HEK293 (cell line): Measurements from ENCODE around the gene SLC16A7.

ENCODE experiments used
- CTCF ChIA-PET: fragments of 350-600 bp; formaldehyde crosslinking; extraction: SDS; loops from one replicate; lab custom pipeline; 2021; ENCODE audit warnings: antibody characterized with exemption; lab: Yijun Ruan, JAX
- POLR2A ChIA-PET: fragments of 300-600 bp; formaldehyde crosslinking; extraction: SDS; loops from one replicate; lab custom pipeline; 2020; ENCODE audit warnings: antibody characterized with exemption, inconsistent platforms; lab: Yijun Ruan, JAX
- H3K27ac ChIP-seq: fragments of 200-500 bp; sonication (Bioruptor generic); 2 replicates; pipeline ENCODE4 v1.5.1; 2014; ENCODE audit warnings: low read depth, low read length, control low read depth, inconsistent platforms; ENCODE audit errors: extremely low read depth
- H3K36me3 ChIP-seq, 2 experiments: fragments of 200-500 bp in 1 of 2; sonication (Bioruptor generic) in 1 of 2; 1 replicate in 1 of 2; 2 replicates in 1 of 2; pipeline ENCODE4 v1.5.1; 2014 to 2017; ENCODE audit warnings: inconsistent platforms in 2 of 2, low read length in 2 of 2; ENCODE audit not compliant: control insufficient read depth in 2 of 2, insufficient read depth in 1 of 2
- H3K4me1 ChIP-seq: fragments of 200-500 bp; sonication (Bioruptor generic); 2 replicates; pipeline ENCODE4 v1.5.1; 2014; ENCODE audit warnings: mild to moderate bottlenecking, low read length, inconsistent platforms; ENCODE audit not compliant: control insufficient read depth, insufficient read depth
- H3K4me3 ChIP-seq: 2 replicates; pipeline ENCODE4 v1.5.1; 2011; ENCODE audit warnings: low read depth, mild to moderate bottlenecking, control low read depth, low read length, moderate library complexity
- H3K9me3 ChIP-seq: fragments of 200-500 bp; sonication (Bioruptor generic); 2 replicates; pipeline ENCODE4 v1.5.1; 2014; ENCODE audit warnings: low read depth, low read length, inconsistent platforms; ENCODE audit not compliant: control insufficient read depth, insufficient read depth
- BCL11B ChIP-seq: fragments of 450-650 bp; formaldehyde crosslinking; IDR thresholded peaks from 2 replicates; pipeline ENCODE4 v1.5.1; 2016; ENCODE audit warnings: low read depth, missing biosample characterization, missing genetic modification characterization
- HOXA7 ChIP-seq: sonication (generic); formaldehyde crosslinking; IDR thresholded peaks from 2 replicates; pipeline ENCODE4 v1.8.1; 2022; ENCODE audit warnings: missing genetic modification reagents, borderline replicate concordance
- TCF7L2 ChIP-seq: IDR thresholded peaks from 2 replicates; pipeline ENCODE4 v1.6.1; 2011; ENCODE audit warnings: low read depth, mild to moderate bottlenecking, inconsistent platforms, low read length, moderate library complexity, borderline replicate concordance
- YY1 ChIP-seq: fragments of 450-650 bp; formaldehyde crosslinking; IDR thresholded peaks from 2 replicates; pipeline ENCODE4 v1.5.1; 2018; ENCODE audit warnings: missing biosample characterization, missing genetic modification characterization
- YY2 ChIP-seq: fragments of 450-650 bp; formaldehyde crosslinking; IDR thresholded peaks from 2 replicates; pipeline ENCODE4 v1.5.1; 2016; ENCODE audit warnings: missing biosample characterization, missing genetic modification characterization
- ZBTB26 ChIP-seq: fragments of 450-650 bp; formaldehyde crosslinking; optimal IDR thresholded peaks from 2 replicates; pipeline ENCODE3; 2016; ENCODE audit warnings: missing biosample characterization, mild to moderate bottlenecking, missing genetic modification characterization
- ZFP37 ChIP-seq: fragments of 450-650 bp; formaldehyde crosslinking; IDR thresholded peaks from 2 replicates; pipeline ENCODE4 v1.5.1; 2016; ENCODE audit warnings: missing biosample characterization, missing genetic modification characterization
- ZNF121 ChIP-seq: fragments of 450-650 bp; formaldehyde crosslinking; IDR thresholded peaks from 2 replicates; pipeline ENCODE4 v1.5.1; 2016; ENCODE audit warnings: missing biosample characterization, missing genetic modification characterization
- ZNF202 ChIP-seq: fragments of 450-650 bp; formaldehyde crosslinking; IDR thresholded peaks from 2 replicates; pipeline ENCODE4 v1.5.1; 2016; ENCODE audit warnings: missing biosample characterization, missing genetic modification characterization, borderline replicate concordance
- ZNF23 ChIP-seq: fragments of 450-650 bp; formaldehyde crosslinking; IDR thresholded peaks from 2 replicates; pipeline ENCODE4 v1.5.1; 2016; ENCODE audit warnings: missing biosample characterization, missing genetic modification characterization, borderline replicate concordance
- ZNF274 ChIP-seq, 2 experiments: fragments of 200-500 bp in 1 of 2; fragments of 450-650 bp in 1 of 2; sonication (Bioruptor generic) in 1 of 2; formaldehyde crosslinking in 1 of 2; IDR thresholded peaks; 2 replicates each; pipeline versions ENCODE4 v1.5.1 to v1.6.1; 2014 to 2016; ENCODE audit warnings: borderline replicate concordance in 1 of 2, inconsistent platforms in 1 of 2, low read length in 1 of 2, missing biosample characterization in 1 of 2, missing genetic modification characterization in 1 of 2
- ZNF302 ChIP-seq: fragments of 450-650 bp; formaldehyde crosslinking; IDR thresholded peaks from 2 replicates; pipeline ENCODE4 v1.5.1; 2016; ENCODE audit warnings: missing biosample characterization, missing genetic modification characterization, low read depth
- ZNF391 ChIP-seq: fragments of 450-650 bp; formaldehyde crosslinking; IDR thresholded peaks from 2 replicates; pipeline ENCODE4 v1.5.1; 2016; ENCODE audit warnings: low read depth, missing biosample characterization, missing genetic modification characterization, borderline replicate concordance
- ZNF394 ChIP-seq: fragments of 450-650 bp; formaldehyde crosslinking; IDR thresholded peaks from 2 replicates; pipeline ENCODE4 v1.5.1; 2016; ENCODE audit warnings: missing biosample characterization, missing genetic modification characterization, mild to moderate bottlenecking, moderate library complexity, borderline replicate concordance
- ZNF433 ChIP-seq: fragments of 450-650 bp; formaldehyde crosslinking; IDR thresholded peaks from 2 replicates; pipeline ENCODE4 v1.5.1; 2016; ENCODE audit warnings: missing biosample characterization, missing genetic modification characterization, low read depth
- ZNF488 ChIP-seq: fragments of 450-650 bp; formaldehyde crosslinking; IDR thresholded peaks from 2 replicates; pipeline ENCODE4 v1.5.1; 2016; ENCODE audit warnings: missing biosample characterization, missing genetic modification characterization
- ZNF645 ChIP-seq: fragments of 450-650 bp; formaldehyde crosslinking; IDR thresholded peaks from 2 replicates; pipeline ENCODE4; 2016; ENCODE audit warnings: missing biosample characterization, missing genetic modification characterization
- ZNF658 ChIP-seq: fragments of 450-650 bp; formaldehyde crosslinking; IDR thresholded peaks from 2 replicates; pipeline ENCODE4; 2016; ENCODE audit warnings: missing biosample characterization, missing genetic modification characterization
- ZNF704 ChIP-seq: fragments of 450-650 bp; formaldehyde crosslinking; IDR thresholded peaks from 2 replicates; pipeline ENCODE4 v1.5.1; 2016; ENCODE audit warnings: missing biosample characterization, missing genetic modification characterization
- TF ChIP-seq, protein P1 (sequence below): fragments of 450-650 bp; formaldehyde crosslinking; IDR thresholded peaks from 2 replicates; pipeline ENCODE4 v1.5.1; 2016; ENCODE audit warnings: missing biosample characterization, missing genetic modification characterization

Gene SLC16A7

GRCh38 chr12:59761542-59761941 is 165.7 kb downstream of the SLC16A7 start:
- Histone ChIP-seq H3K4me3 (no peak overlapping the region), H3K36me3 (no peaks in the 10 kb centered on the region), H3K9me3 (no peaks in the 10 kb centered on the region), H3K27ac (no peak overlapping the region), H3K4me1 (no peaks in the 10 kb centered on the region)
- ChIA-PET POLR2A (no interaction called here), CTCF (no interaction called here)
- TF ChIP-seq ZNF23 (tag by site-specific recombination) (no peak), ZNF645 (tag by site-specific recombination) (no peak), ZNF658 (tag by site-specific recombination) (no peak), ZNF704 (tag by site-specific recombination) (no peak), ZNF274 (IDR thresholded peaks at IDR 0.05; ENCODE audit: low read length) (no peak), ZNF274 (tag by site-specific recombination; IDR thresholded peaks at IDR 0.05; ENCODE audit: borderline replicate concordance) (no peak), ZNF488 (tag by site-specific recombination) (no peak), YY2 (tag by site-specific recombination) (no peak), ZNF391 (tag by site-specific recombination) (no peak), ZNF121 (tag by site-specific recombination) (no peak), YY1 (no peak), TCF7L2 (no peak), ZNF302 (tag by site-specific recombination) (no peak), ZFP37 (tag by site-specific recombination) (no peak), HOXA7 (CRISPR knock-in tag) (no peak), ZBTB26 (tag by site-specific recombination) (no peak), ZNF202 (tag by site-specific recombination) (no peak), ZNF394 (tag by site-specific recombination) (no peak), BCL11B (no peak), ZNF433 (tag by site-specific recombination) (no peak)
- TF ChIP-seq, protein P1, sequence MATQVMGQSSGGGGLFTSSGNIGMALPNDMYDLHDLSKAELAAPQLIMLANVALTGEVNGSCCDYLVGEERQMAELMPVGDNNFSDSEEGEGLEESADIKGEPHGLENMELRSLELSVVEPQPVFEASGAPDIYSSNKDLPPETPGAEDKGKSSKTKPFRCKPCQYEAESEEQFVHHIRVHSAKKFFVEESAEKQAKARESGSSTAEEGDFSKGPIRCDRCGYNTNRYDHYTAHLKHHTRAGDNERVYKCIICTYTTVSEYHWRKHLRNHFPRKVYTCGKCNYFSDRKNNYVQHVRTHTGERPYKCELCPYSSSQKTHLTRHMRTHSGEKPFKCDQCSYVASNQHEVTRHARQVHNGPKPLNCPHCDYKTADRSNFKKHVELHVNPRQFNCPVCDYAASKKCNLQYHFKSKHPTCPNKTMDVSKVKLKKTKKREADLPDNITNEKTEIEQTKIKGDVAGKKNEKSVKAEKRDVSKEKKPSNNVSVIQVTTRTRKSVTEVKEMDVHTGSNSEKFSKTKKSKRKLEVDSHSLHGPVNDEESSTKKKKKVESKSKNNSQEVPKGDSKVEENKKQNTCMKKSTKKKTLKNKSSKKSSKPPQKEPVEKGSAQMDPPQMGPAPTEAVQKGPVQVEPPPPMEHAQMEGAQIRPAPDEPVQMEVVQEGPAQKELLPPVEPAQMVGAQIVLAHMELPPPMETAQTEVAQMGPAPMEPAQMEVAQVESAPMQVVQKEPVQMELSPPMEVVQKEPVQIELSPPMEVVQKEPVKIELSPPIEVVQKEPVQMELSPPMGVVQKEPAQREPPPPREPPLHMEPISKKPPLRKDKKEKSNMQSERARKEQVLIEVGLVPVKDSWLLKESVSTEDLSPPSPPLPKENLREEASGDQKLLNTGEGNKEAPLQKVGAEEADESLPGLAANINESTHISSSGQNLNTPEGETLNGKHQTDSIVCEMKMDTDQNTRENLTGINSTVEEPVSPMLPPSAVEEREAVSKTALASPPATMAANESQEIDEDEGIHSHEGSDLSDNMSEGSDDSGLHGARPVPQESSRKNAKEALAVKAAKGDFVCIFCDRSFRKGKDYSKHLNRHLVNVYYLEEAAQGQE (tag by site-specific recombination): no peak
